HG03175 (cell line): Measurements from ENCODE around the gene NUDCD3.

ENCODE experiments used
- ATAC-seq: cut with Tn5 transposase; IDR thresholded peaks from one replicate; pipeline ENCODE4 v1.9.1; 2021; ENCODE audit warnings: mild to moderate bottlenecking, moderate library complexity; ENCODE audit not compliant: unreplicated experiment

The NUDCD3 gene

DNA sequence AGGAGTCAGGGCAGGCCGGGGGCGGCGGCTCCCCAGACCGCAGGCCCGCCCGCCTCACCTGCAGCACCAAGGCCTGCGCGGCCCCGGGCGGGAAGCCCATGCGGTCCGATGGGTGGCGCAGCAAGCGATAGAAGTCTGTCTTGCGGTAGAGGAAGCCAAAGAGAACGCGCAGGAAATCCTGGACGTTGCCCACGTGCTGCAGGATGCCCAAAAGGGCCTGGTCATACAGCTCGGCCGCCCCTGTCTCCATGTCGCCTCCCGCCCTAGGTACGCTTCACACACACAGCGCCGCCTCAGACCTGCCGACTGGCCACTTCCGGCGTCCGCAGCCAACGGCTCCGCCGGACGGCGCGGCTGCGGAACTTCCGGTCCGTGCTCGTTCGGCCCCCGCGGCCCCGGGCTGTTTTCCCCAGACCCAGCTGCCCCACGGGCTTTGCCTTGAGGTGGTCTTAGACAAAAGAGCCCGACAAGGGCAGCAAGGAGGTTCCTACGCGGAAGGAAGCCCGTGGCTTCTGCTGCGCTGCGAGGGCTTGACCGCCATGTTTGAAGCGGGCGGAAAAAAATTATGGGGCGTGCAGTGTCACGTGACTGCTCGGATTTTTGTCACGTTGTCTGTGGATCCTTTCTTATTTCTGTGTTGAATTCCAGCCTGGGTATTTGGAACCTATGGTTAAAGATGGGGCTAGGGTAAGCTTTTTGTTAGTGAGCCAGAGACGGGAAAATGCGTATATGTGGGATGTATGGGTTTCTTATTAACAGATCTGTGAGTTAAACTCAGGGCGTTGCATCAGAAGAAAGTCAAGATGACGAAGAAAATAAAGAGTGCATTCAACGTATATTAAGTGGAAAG lies at the start of gene NUDCD3:
Gene NUDCD3, minus strand, starts transcription at position 308 of the 850 bp plus-strand sequence. Its CDS starts 58 bp downstream, at position 250.
- ATAC-seq, result peak; percentile 90

GRCh38 chr7:44539669-44540506 lies 49.4 kb upstream of the NUDCD3 start:
- ATAC-seq, result no peak

GRCh38 chr7:44538798-44539668 lies 48.6 kb upstream of the NUDCD3 start:
- ATAC-seq, result no peak

DNA sequence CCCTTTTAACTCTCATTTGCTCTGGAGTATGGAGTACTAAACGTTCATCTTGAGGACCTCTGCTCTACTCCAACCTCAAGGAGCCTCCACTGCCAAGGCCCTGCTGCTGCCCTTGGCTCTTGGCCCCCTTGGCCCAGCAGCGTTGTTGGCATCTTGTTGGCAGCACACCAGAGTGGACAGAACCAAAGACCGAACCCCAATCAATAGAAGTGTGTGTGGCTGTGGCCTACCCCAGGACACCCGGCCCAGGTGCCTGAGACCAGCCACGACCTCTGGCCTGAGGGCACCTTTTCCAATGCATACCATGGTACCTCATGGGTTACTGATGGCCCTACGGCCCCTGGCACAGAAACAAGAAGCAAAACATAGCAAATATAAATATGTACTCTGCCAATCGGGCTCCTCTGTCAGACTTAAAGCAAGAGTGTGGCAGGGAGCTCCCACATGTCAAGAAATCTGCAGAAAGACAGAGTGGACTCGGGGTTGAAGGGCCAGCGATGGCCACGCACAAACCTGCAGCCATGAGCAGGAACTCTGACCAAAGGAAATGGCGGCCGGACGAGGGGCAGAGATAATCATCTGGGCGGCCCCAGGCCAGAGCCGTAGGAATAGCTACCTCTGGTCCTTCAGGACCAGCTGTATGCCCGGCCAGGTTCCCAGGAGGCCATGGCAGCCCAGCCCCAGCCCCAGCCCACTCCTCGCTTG lies 47.8 kb upstream of the NUDCD3 start:
- no peak for ATAC-seq

GRCh38 chr7:44537442-44537841 lies 47.0 kb upstream of the NUDCD3 start:
- no peak for ATAC-seq

DNA sequence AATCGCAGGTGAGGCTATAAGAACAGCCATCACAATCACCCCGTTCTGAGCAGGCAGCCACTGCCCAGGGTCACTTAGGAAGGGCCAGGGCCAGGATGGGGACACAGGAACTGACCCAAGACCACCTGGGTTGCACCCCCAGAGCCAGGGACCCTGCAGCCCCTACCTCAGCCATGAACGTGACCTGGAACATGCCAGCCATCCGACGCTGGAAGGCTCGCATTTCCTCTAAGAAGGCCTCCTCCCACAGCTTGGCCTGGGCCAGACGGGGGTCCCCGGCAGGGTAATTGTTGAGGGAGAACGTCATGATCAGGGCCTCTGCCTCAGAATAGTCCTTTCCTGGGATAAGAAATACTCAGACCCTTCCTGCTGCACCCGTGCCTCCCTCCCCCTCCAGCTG lies 45.6 kb upstream of the NUDCD3 start:
- no peak for ATAC-seq

- no peak for ATAC-seq
Measured at GRCh38 chr7:44535348-44536064, 45.0 kb upstream of the NUDCD3 start.

GRCh38 chr7:44534501-44534900 lies 44.0 kb upstream of the NUDCD3 start:
- peak; percentile 71 for ATAC-seq

DNA sequence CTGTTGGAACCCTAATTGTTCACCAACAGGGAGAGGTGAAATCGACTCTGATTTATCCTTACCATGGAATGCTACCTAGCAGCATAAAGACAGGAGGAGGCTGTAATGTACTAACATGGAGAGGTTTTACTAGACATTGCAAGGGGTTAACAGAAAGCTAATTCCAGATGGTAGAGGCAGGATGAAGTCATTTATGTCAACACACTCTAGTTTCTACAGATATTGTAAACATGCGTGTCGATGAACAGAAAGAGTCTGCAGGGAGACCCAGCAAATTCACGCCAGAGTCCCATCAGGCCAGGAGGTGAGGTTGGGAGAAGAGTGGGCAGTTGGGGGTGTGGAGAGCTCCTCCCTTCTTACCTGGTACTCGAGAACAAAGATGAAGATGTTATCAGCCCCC lies 43.6 kb upstream of the NUDCD3 start:
- no peak for ATAC-seq

GRCh38 chr7:44533301-44534055 lies 43.0 kb upstream of the NUDCD3 start:
- no peak for ATAC-seq

DNA sequence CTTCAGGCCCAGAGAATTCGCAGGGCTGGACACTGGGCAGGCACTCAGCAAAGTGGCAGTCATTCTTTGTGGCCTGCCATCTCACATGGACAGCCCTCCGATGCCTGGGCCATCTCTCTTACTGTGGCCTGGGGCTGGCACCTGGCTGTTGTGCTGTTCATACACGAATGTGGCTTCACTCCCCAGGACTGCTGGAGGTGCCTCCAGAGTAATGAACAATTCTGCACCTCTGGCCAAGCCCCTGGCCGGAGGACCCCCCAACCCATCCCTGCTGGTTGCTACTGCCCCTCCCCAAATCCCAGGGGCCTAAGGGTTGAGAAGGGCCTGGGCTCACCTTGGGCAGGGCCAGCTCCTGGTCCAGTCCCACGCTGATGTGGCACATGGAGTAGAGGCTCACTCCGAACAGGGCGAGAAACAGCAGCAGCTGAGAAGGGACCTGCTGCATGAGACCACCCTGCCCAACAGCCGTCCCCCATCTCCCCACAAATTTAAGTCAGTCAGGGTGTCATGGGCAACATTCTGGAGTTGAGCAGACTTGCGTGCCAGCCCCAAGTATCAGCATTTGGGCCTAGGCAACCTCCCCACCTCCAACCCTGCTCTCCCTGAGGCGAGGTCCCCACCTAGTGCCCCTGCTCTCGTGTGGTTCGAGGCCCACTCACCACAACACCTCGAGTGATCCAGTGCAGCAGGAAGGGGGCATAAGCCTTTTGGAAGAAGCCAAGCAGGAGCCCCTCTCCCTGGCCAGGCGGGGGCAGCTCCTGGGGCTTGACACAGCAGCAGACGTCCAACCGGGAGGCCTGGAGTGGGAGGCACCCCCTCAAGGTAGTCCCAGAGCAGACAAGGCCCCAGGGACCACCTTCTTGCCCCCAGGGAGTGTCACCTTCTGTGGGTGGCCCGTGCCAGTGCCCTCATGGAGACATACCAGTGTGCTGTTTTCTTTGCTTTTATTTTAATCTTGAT lies 41.2 kb upstream of the NUDCD3 start:
- no peak for ATAC-seq

DNA sequence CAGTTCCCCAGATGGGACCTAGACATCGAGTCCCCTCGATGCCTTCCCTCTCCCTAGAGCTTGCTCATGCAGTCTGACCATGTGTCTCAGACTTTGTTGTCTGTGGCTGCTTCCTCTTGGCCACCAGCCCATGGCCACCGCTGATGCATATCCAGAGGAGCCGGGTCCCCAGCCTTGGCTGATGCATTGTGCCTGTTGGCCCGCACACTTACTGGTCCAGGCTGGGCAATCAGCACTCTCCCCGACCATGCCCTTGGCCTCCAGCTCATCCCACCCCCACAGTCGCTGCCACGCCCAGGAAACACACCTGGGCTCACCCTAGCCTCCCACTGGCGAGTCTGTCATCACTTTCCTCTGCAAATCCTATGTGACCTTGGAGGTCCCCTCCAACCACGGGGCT lies 40.5 kb upstream of the NUDCD3 start:
- ATAC-seq, result no peak

GRCh38 chr7:44524811-44525388 lies 34.4 kb upstream of the NUDCD3 start:
- no peak for ATAC-seq

GRCh38 chr7:44522315-44522714 lies 31.9 kb upstream of the NUDCD3 start:
- no peak for ATAC-seq

DNA sequence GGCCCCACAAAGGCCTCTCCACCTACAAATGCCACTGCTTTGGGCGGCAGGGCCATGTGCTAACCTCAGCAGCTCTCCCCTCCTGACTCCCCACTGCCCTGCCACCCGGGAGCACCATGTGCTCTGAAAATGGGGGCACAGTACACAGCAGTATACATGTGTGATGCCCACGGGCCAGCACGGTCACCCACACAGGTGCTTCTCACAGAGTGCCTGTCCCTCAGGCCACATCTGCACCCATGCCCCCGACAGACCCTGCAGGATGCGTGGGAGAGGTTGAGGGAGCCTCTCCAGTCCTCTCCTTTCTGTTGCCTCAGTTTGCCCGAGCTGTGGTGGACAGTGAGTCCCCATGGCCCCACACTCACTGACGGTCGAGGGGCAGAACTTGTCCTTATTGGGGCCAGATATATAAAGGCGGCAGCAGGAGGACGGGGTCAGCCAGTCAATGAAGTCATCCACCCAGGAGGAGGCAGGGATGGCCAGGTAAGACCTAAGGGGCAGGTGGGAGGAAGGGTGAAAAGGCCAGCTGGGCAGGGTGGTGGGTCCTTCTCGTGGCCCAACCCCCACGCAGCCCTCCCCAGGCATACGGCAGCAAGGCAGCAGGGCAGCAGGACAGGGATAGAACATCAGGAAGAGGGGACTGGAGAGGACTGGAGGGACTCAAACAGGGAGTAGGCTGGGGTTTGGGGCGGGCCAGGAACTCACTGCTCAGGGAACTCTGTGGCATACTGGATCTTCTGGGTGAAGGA lies 31.1 kb upstream of the NUDCD3 start:
- no peak for ATAC-seq

- no peak for ATAC-seq
Measured at GRCh38 chr7:44520574-44520973, 30.1 kb upstream of the NUDCD3 start.

DNA sequence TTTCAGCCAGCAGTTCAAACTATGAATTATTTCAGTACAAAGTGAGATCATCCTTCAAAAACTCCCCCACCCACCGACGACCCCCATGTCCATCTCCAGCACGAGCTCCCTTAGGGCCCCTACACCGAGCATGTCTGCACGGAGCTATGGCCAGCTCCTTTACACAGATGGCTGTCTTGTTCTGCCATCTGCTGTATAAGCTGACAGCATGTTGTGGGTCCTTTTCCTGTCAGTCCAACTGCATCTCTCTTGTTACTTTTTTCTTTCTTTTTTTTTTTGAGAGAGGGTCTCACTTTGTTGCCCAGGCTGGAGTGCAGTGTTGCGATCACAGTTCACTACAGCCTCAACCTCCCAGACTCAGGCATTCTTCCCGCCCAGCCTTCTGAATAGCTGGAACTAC lies 29.1 kb upstream of the NUDCD3 start:
- ATAC-seq, result no peak
